Breast epithelium (tissue), 3 donors: ENCODE measurements around the gene PKMYT1.

Experiments
- CTCF ChIP-seq, 3 donors: fragments of 450-650 bp; IDR thresholded peaks; one replicate each; pipeline ENCODE4 v1.5.1; 2016 to 2017; ENCODE audit warnings: antibody characterized with exemption in 3 of 3, mild to moderate bottlenecking in 3 of 3, moderate library complexity in 3 of 3
- POLR2A ChIP-seq: fragments of 450-650 bp; IDR thresholded peaks from one replicate; pipeline ENCODE4 v1.6.1; 2016; ENCODE audit warnings: antibody characterized with exemption, mild to moderate bottlenecking, moderate library complexity
- POLR2AphosphoS5 ChIP-seq, 3 donors: sonication (generic); formaldehyde crosslinking; IDR thresholded peaks; one replicate each; pipeline ENCODE4 v1.6.1; 2017; ENCODE audit warnings: antibody characterized with exemption in 3 of 3

DNA sequence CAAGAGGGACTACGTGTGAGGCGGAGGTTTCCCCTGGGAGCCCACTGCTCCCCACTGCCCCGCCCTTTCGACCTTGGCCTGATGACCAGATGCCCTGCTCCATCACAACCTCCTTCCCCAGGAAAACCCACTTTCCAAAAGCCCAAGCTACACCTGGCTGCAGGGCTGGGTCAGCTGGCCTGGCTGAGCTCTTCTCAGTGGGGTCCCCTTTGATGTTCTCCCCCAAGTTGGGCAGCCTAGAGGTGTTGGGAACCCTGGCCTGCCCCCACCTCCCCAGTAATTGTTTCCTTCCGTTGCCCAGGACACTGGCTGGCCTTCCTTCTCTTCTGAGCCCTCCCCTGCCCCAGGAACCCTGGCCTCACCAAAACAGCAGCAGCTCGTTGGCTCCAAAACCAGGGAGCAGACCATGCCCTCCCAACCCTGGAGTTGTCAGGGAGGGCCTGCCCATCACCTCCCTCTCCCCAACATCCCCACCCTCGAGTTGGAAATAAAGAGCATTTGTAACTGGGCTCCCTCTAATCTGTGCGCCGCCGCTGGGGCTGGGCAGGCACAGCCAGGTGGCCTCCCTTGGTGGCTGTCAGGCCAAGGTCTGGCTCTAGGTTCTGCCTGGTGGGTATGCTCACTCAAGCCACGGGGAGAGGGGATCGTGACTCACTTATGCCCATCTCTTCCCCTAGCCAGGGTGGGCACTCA, 33.9 kb upstream of the PKMYT1 start:
- TF ChIP-seq CTCF (IDR thresholded peaks at IDR 0.05) (no peak), POLR2A (no peak), POLR2AphosphoS5 (IDR thresholded peaks at IDR 0.05) (no peak)
